ENCODE measurements around the gene TIGD7. TPM values are rescaled to one million over a fixed set of nuclear protein-coding genes. Genes with fewer than 3 reads are reported as not detected.

Gene TIGD7
- total RNA-seq, 1 experiment from 2014 or later, result 0.49 TPM

DNA sequence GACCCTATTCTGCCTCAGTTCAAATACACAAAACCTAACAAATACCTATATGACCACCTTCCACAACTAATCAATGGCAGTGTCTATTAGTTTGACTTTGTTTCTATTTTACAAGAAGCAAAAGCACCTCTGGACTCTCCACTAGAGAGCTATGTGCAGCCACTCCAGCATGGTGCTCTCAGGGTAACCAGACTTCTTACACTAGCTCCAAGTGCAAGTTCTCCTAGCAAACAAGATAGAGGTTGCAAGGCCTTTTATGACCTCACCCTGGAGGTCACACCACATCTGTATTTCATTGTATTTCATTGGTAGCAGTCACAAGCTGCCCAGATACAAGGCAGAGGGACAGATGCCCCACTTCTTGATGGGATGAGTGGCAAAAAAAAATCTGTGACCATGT is 30.3 kb downstream of the TIGD7 start:
- no peak for TF ChIP-seq SIN3A (IDR thresholded peaks at IDR 0.05; ENCODE audit: low read depth)
- TF ChIP-seq POLR2A (IDR thresholded peaks at IDR 0.05; ENCODE audit: borderline replicate concordance, extremely low read depth, insufficient read depth, insufficient read length), result no peak
- no peak for TF ChIP-seq ZNF274 (IDR thresholded peaks at IDR 0.05; ENCODE audit: low read depth, low read length)
- intact Hi-C loops (cut with micrococcal nuclease), result no loop called here
- no peaks in the 10 kb centered on the region for H4K20me1 ChIP-seq (ENCODE audit: insufficient read depth)
- no peak overlapping the region for H3K27ac ChIP-seq (ENCODE audit: low read depth, low read length)
- RAD21 ChIA-PET (ENCODE audit: low non-redundant PET in 1 of 2, low total read pairs in 2 of 2, uncharacterized antibody in 2 of 2, unreplicated experiment in 2 of 2), result no interaction called here
- no peaks in the 10 kb centered on the region for H3K36me3 ChIP-seq (ENCODE audit: control insufficient read depth in 1 of 2, insufficient read depth in 2 of 2, low read length in 2 of 2)
- H2AFZ ChIP-seq (ENCODE audit: low read depth, low read length, poor library complexity, severe bottlenecking), result no peak overlapping the region
- BruUV-seq (replicated peaks), result no TSS peak
- H3K79me2 ChIP-seq (ENCODE audit: insufficient read depth, low read length), result no peaks in the 10 kb centered on the region
- 0 out of 4 replicates have a peak, but pooled peaks cover 0 to 2% of the 10 kb centered on the region in 2 experiments for H3K4me1 ChIP-seq (ENCODE audit: control insufficient read depth in 1 of 2, insufficient read depth in 2 of 2, low read length in 2 of 2)
- H3K27me3 ChIP-seq (ENCODE audit: insufficient read depth, low read length), result peaks cover 12% of the 10 kb centered on the region; the same call in 1 of the 2 replicates
- DNase-seq (ENCODE audit: low read depth, low spot score) (no peak), ATAC-seq (no peak)
- POLR2A ChIA-PET, result no interaction called here
- H3K9me2 ChIP-seq (ENCODE audit: insufficient read depth), result no peaks in the 10 kb centered on the region
- H3K4me3 ChIP-seq (replicated peaks in 1 of 2; ENCODE audit: low read depth in 1 of 2, low read length in 2 of 2), result no peak overlapping the region
- H3K9me3 ChIP-seq (ENCODE audit: control insufficient read depth in 1 of 2, insufficient read depth in 1 of 2, low read depth in 1 of 2, low read length in 2 of 2), result no peaks in the 10 kb centered on the region
- no peak overlapping the region for H3K9ac ChIP-seq (ENCODE audit: low read length)
- H3K4me2 ChIP-seq (ENCODE audit: low read length), result no peak overlapping the region
- CTCF ChIA-PET, result no interaction called here

DNA sequence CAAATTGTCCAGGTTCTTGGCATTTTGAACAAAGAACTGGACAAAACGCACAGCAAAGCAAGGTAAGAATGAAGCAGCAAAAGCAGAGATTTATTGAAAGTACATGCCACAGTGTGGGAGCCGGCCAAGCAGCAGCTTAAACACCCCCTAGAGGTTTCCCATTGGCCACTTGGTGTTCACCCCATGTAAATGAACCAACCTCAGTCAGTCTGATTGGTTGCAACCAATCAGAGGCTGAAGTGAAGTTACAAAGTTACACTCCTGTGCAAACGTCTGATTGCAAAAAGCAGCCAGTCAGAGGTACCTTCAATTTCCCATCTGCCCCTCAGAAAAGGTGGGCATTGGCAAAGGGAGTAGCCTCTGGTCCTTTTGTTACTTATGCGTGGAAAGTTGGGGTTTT is 30.7 kb downstream of the TIGD7 start:
- H3K79me2 ChIP-seq (ENCODE audit: insufficient read depth, low read length), result no peaks in the 10 kb centered on the region
- no peak overlapping the region for H3K4me3 ChIP-seq (replicated peaks in 1 of 2; ENCODE audit: low read depth in 1 of 2, low read length in 2 of 2)
- ChIA-PET CTCF (no interaction called here), RAD21 (ENCODE audit: low non-redundant PET in 1 of 2, low total read pairs in 2 of 2, uncharacterized antibody in 2 of 2, unreplicated experiment in 2 of 2) (no interaction called here), POLR2A (no interaction called here)
- DNase-seq (ENCODE audit: low read depth, low spot score) (no peak), ATAC-seq (peak; percentile 65)
- no peak overlapping the region for H3K27ac ChIP-seq (ENCODE audit: low read depth, low read length)
- H2AFZ ChIP-seq (ENCODE audit: low read depth, low read length, poor library complexity, severe bottlenecking), result no peak overlapping the region
- no peaks in the 10 kb centered on the region for H3K36me3 ChIP-seq (ENCODE audit: control insufficient read depth in 1 of 2, insufficient read depth in 2 of 2, low read length in 2 of 2)
- intact Hi-C loops (cut with micrococcal nuclease), result no loop called here
- BruUV-seq (replicated peaks), result no TSS peak
- H3K9me2 ChIP-seq (ENCODE audit: insufficient read depth), result no peaks in the 10 kb centered on the region
- H4K20me1 ChIP-seq (ENCODE audit: insufficient read depth), result no peaks in the 10 kb centered on the region
- H3K27me3 ChIP-seq (ENCODE audit: insufficient read depth, low read length), result peaks cover 12% of the 10 kb centered on the region; the same call in 1 of the 2 replicates
- no peak overlapping the region for H3K4me2 ChIP-seq (ENCODE audit: low read length)
- no peaks in the 10 kb centered on the region for H3K9me3 ChIP-seq (ENCODE audit: control insufficient read depth in 1 of 2, insufficient read depth in 1 of 2, low read depth in 1 of 2, low read length in 2 of 2)
- no peak overlapping the region for H3K9ac ChIP-seq (ENCODE audit: low read length)
- 0 out of 4 replicates have a peak, but pooled peaks cover 0 to 2% of the 10 kb centered on the region in 2 experiments for H3K4me1 ChIP-seq (ENCODE audit: control insufficient read depth in 1 of 2, insufficient read depth in 2 of 2, low read length in 2 of 2)
- no peak for TF ChIP-seq EGR1 (IDR thresholded peaks at IDR 0.05; ENCODE audit: low read depth)
- TF ChIP-seq SIN3A (IDR thresholded peaks at IDR 0.05; ENCODE audit: low read depth), result no peak
- TF ChIP-seq YY1 (IDR thresholded peaks at IDR 0.05; ENCODE audit: extremely low read depth, insufficient replicate concordance, low read depth, low read length), result no peak
- TF ChIP-seq ZNF274 (IDR thresholded peaks at IDR 0.05; ENCODE audit: low read depth, low read length), result no peak
- TF ChIP-seq POLR2AphosphoS5 (IDR thresholded peaks at IDR 0.05; ENCODE audit: low read depth, low read length), result no peak
- TF ChIP-seq TCF7L2 (IDR thresholded peaks at IDR 0.05; ENCODE audit: borderline replicate concordance, extremely low read depth, insufficient read depth, insufficient read length), result no peak
- no peak for TF ChIP-seq CBX3 (IDR thresholded peaks at IDR 0.05; ENCODE audit: low read depth)
- TF ChIP-seq, protein P1, sequence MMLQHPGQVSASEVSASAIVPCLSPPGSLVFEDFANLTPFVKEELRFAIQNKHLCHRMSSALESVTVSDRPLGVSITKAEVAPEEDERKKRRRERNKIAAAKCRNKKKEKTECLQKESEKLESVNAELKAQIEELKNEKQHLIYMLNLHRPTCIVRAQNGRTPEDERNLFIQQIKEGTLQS (IDR thresholded peaks at IDR 0.05), result no peak
- no peak for TF ChIP-seq ELF1 (IDR thresholded peaks at IDR 0.05; ENCODE audit: borderline replicate concordance, low read depth)
- TF ChIP-seq, protein P2, sequence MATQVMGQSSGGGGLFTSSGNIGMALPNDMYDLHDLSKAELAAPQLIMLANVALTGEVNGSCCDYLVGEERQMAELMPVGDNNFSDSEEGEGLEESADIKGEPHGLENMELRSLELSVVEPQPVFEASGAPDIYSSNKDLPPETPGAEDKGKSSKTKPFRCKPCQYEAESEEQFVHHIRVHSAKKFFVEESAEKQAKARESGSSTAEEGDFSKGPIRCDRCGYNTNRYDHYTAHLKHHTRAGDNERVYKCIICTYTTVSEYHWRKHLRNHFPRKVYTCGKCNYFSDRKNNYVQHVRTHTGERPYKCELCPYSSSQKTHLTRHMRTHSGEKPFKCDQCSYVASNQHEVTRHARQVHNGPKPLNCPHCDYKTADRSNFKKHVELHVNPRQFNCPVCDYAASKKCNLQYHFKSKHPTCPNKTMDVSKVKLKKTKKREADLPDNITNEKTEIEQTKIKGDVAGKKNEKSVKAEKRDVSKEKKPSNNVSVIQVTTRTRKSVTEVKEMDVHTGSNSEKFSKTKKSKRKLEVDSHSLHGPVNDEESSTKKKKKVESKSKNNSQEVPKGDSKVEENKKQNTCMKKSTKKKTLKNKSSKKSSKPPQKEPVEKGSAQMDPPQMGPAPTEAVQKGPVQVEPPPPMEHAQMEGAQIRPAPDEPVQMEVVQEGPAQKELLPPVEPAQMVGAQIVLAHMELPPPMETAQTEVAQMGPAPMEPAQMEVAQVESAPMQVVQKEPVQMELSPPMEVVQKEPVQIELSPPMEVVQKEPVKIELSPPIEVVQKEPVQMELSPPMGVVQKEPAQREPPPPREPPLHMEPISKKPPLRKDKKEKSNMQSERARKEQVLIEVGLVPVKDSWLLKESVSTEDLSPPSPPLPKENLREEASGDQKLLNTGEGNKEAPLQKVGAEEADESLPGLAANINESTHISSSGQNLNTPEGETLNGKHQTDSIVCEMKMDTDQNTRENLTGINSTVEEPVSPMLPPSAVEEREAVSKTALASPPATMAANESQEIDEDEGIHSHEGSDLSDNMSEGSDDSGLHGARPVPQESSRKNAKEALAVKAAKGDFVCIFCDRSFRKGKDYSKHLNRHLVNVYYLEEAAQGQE (IDR thresholded peaks at IDR 0.05; ENCODE audit: low read depth), result no peak
- TF ChIP-seq FOSL1 (IDR thresholded peaks at IDR 0.05; ENCODE audit: low read depth), result no peak
- TF ChIP-seq SRF (IDR thresholded peaks at IDR 0.05; ENCODE audit: low read depth), result no peak
- TF ChIP-seq, protein P3, sequence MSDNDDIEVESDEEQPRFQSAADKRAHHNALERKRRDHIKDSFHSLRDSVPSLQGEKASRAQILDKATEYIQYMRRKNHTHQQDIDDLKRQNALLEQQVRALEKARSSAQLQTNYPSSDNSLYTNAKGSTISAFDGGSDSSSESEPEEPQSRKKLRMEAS (IDR thresholded peaks at IDR 0.05), result no peak
- TF ChIP-seq RAD21 (IDR thresholded peaks at IDR 0.05; ENCODE audit: low read depth), result no peak
- no peak for TF ChIP-seq ZFX (IDR thresholded peaks at IDR 0.05)

All from HCT116 (cell line).